Ovary (tissue), 3 donors: Measurements from ENCODE around the gene CHRNE.

ENCODE experiments used
- EP300 ChIP-seq: sonication (generic); formaldehyde crosslinking; IDR thresholded peaks from one replicate; pipeline ENCODE4 v1.6.1; 2017; ENCODE audit warnings: antibody characterized with exemption
- POLR2A ChIP-seq: fragments of 450-650 bp; IDR thresholded peaks from one replicate; pipeline ENCODE4 v1.6.1; 2017; ENCODE audit warnings: antibody characterized with exemption, mild to moderate bottlenecking, moderate library complexity
- TF ChIP-seq, protein P1 (sequence below), 3 donors: fragments of 450-650 bp in 2 of 3; fragments of 200-600 bp in 1 of 3; IDR thresholded peaks; one replicate each; pipeline versions ENCODE4 v1.5.1 to v1.8.0; 2016 to 2022; ENCODE audit warnings: antibody characterized with exemption in 3 of 3, mild to moderate bottlenecking in 1 of 3
- donor health status: DM: no; HTN: no; CAD: no.

DNA sequence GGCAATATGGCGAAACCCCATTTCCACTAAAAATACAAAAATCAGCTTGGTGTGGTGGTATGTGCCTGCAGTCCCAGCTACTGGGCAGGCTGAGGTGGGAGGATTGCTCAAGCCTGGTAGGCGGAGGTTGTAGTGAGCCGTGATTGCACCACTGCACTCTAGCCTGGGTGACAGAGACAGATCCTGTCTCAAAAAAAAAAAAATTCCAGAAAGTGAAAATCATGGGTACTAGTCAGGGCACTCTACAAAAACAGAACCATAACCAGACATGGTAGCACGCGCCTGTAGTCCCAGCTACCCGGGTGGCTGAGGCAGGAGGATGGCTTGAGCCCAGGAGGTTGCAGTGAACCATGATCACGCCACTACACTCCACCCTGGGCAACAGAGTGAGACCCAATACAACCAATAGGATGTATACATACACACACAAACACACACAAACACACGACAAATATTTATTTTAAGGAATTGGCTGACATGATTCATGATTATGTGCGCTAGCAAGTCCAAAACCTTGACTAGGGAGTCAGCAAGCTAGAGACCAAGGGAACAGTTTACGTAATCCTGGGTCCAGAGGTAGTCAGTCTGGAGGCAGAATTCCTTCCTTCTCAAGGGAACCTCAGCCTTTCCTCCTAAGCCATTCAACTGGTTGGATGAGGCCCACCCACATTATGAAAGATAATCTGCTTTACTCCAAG lies 17.6 kb upstream of the CHRNE start:
- TF ChIP-seq, protein P1, sequence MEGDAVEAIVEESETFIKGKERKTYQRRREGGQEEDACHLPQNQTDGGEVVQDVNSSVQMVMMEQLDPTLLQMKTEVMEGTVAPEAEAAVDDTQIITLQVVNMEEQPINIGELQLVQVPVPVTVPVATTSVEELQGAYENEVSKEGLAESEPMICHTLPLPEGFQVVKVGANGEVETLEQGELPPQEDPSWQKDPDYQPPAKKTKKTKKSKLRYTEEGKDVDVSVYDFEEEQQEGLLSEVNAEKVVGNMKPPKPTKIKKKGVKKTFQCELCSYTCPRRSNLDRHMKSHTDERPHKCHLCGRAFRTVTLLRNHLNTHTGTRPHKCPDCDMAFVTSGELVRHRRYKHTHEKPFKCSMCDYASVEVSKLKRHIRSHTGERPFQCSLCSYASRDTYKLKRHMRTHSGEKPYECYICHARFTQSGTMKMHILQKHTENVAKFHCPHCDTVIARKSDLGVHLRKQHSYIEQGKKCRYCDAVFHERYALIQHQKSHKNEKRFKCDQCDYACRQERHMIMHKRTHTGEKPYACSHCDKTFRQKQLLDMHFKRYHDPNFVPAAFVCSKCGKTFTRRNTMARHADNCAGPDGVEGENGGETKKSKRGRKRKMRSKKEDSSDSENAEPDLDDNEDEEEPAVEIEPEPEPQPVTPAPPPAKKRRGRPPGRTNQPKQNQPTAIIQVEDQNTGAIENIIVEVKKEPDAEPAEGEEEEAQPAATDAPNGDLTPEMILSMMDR (IDR thresholded peaks at IDR 0.05), result no peak
- no peak for TF ChIP-seq EP300
- no peak for TF ChIP-seq POLR2A
